Ovary (tissue), 3 donors: ENCODE measurements around the gene SPEN.

Experiments used
- EP300 ChIP-seq: sonication (generic); formaldehyde crosslinking; IDR thresholded peaks from one replicate; pipeline ENCODE4 v1.6.1; 2017; ENCODE audit warnings: antibody characterized with exemption
- POLR2A ChIP-seq: fragments of 450-650 bp; IDR thresholded peaks from one replicate; pipeline ENCODE4 v1.6.1; 2017; ENCODE audit warnings: antibody characterized with exemption, mild to moderate bottlenecking, moderate library complexity
- TF ChIP-seq, protein P1 (sequence below), 3 donors: fragments of 450-650 bp in 2 of 3; fragments of 200-600 bp in 1 of 3; IDR thresholded peaks; one replicate each; pipeline versions ENCODE4 v1.5.1 to v1.8.0; 2016 to 2022; ENCODE audit warnings: antibody characterized with exemption in 3 of 3, mild to moderate bottlenecking in 1 of 3
- donor health status: DM: no; HTN: no; CAD: no.

DNA sequence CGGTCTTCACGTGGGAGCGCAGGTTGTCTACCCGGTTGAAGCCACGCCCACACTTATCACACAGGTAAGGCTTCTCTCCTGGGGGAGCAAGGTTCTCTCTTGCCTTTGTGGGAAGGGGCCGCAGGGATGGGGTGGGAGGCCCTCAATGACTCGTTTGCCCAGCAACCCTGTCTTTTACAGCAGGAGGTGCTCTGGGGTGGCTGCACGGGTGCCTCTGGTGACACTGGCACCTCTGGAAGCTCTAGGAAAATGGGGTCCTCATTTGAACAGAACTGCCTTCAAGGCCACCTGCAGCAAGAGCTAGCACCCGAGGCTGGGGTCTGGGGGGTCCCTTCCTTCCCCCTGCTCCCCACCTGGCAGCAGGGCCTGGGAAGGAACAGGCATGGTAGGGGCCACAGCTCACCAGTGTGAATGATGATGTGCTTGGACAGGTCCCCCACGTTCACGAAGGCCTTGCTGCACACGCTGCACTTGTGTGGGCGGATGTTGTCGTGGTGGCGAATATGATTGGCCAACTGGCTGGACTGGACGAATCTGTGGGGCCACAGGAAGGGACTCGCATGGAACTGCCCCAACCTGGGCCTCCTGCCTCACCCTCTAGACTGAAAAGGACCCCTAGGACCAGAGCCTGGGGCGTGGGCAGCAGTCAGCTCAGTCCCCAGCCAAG lies 95.3 kb downstream of the SPEN start:
- TF ChIP-seq, protein P1, sequence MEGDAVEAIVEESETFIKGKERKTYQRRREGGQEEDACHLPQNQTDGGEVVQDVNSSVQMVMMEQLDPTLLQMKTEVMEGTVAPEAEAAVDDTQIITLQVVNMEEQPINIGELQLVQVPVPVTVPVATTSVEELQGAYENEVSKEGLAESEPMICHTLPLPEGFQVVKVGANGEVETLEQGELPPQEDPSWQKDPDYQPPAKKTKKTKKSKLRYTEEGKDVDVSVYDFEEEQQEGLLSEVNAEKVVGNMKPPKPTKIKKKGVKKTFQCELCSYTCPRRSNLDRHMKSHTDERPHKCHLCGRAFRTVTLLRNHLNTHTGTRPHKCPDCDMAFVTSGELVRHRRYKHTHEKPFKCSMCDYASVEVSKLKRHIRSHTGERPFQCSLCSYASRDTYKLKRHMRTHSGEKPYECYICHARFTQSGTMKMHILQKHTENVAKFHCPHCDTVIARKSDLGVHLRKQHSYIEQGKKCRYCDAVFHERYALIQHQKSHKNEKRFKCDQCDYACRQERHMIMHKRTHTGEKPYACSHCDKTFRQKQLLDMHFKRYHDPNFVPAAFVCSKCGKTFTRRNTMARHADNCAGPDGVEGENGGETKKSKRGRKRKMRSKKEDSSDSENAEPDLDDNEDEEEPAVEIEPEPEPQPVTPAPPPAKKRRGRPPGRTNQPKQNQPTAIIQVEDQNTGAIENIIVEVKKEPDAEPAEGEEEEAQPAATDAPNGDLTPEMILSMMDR (IDR thresholded peaks at IDR 0.05) = no peak
- no peak for TF ChIP-seq POLR2A
- no peak for TF ChIP-seq EP300
